ENCODE data around the gene ABCF2. TPM values are rescaled to one million over a fixed set of nuclear protein-coding genes. Genes with fewer than 3 reads are reported as not detected.

ABCF2 gene
- polyA plus RNA-seq, 4 donors, result 21.5 to 28.2 (median 25.5) TPM

DNA sequence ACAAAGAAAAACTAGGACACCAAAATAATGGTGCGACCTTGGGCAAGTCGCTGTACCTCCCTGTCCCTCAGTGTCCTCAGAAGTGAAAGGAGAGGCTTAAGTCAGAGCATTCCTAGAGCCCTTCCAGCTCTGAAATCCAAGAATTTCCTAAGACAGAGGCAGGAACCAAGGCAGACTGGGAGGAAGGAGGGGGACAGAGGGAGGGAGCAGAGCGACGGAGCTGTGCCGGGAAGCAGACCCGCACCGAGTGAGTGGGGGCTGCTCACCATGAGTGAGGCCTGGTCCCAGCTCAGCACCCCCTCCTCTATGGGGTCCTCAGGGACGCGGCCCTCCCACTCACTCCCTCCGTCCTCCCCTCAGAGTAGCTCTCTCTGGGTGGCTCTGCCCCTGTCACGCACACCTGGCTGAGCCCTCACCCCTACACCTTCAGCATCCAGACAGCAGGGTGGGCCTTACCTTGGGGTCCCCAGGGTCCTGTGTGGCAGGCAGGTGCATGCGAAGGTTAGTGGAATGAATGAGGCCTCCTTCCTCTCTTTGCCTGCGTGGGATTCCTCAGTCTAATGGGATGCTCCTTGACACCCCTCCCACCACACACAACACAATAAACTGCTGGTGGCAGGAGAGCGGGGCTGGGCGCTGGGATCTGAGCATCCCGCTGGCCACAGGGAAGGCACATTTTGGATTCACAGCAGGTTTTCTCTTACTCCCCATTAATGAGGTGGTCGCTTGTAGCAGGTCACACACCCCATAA, 26.1 kb upstream of the ABCF2 start:
- DNase-seq (ENCODE audit: low read depth in 4 of 4, low spot score in 3 of 4), result no peak

GRCh38 chr7:151252561-151252835, 25.5 kb upstream of the ABCF2 start:
- no peak for DNase-seq (ENCODE audit: low read depth in 4 of 4, low spot score in 3 of 4)

DNA sequence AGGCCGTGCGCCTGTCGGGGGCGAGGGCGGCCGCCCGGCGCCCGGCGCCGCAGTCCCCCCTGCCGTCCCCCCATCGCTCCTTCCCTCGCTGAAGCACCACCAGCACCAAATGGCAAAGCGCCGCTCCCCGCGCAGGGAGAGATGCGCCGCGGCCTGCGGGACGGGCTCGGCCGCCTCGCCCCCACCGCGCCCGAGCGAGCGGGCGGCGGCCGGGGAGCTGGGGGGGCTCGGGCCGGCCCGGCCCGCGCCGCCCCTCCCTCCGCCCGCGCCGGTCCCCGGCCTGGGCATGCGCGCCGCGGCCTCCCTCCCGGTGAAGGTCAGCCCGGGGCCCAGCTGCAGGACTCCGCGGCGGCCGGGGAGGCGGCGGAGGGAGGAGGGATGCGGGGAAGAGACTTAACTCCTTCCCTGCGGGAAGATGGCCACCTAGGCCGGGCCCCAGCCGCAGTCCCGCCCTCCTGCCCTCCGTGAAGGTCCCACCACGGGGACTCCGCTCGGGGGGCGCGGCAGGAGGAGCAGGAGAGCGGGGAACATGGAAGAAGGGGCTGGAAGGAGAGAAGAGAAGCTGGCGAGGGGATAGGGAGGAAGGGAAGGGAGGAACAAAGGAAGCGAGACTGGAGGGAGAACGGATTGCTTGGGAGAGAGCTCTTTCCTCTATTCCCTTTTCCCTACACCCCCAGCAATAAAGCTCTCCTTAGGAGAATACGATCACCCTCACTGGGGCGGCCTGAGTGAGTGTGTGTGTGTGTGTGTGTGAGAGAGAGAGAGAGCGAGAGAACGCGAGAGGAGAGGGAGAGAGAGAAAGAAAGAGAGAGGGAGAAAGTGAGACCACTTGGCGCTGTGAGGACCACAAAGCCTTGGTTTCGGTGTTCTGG, 24.9 kb upstream of the ABCF2 start:
- DNase-seq (ENCODE audit: low read depth in 4 of 4, low spot score in 3 of 4), result no peak

DNA sequence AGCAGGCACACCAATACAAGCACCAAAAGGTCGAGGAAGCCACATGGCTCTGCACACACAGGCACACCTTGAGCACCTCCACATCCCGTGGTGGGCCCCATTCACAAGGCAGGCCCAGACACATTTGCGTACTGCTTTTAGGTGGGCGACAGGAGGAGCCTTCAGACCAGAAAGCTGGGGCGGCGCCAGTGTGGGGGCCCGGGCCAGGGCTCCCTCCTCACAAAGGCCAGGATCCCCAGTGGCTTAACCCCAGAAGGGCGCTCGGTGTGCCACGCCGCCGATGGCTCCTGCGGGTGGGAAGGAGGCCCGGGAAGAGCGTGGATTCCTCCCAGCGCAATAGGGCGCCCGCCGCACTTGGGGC, 24.3 kb upstream of the ABCF2 start:
- DNase-seq (ENCODE audit: low read depth in 4 of 4, low spot score in 3 of 4), result no peak

DNA sequence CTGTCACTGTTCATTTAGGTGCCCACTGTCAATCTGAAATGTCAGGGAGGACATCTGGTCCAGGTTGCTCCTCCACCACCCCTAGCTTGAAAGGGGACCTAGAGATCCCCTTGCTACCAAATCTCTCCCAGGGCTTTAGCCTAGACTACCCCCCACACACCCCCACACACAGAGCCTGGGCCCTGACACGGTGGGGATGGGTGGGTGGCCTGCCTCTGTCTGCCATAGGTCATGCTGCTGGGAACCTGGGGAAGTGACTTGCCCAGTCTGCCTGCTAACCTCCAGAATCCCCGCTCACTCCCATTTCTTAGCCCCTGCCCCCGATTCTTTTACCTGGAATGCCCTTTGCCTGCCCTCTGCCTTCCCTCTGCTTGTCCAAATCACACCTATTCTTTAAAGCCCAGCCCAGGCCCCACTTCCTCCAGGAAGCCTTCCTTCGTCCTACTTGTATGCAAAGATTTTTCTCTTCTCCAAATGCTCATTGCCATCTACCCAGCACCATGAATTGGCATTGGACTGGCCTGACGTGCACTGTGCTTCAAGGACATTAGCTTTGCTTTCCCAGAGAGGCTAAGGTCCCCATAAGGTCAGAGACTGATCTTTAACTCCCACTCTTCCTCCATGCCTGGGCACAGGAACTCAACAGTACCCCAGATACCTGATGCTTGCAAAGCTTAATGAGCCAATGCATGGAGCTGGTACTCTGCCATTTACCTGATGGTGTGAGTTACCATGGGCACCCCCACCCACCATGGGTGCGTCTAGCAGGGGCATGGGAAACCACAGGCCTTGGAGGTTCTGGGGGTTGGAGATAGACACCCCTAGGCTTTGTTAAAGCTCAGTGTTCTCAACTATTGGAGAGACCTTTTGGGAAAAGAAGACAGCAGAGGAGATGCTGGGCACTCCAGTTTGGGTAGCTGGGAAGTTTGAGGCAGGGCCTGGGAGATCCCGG, 23.5 kb upstream of the ABCF2 start:
- DNase-seq (ENCODE audit: low read depth in 4 of 4, low spot score in 3 of 4), result no peak

- no peak for DNase-seq (ENCODE audit: low read depth in 4 of 4, low spot score in 3 of 4)
Measured at GRCh38 chr7:151249732-151250072, 22.7 kb upstream of the ABCF2 start.

GRCh38 chr7:151249034-151249731, 22.2 kb upstream of the ABCF2 start:
- no peak for DNase-seq (ENCODE audit: low read depth in 4 of 4, low spot score in 3 of 4)

GRCh38 chr7:151248346-151249033, 21.5 kb upstream of the ABCF2 start, which contains the start of gene SMARCD3:
Gene SMARCD3, minus strand, starts transcription at chr7:151248694. Its CDS starts 132 bp downstream, at chr7:151248562.
- DNase-seq (ENCODE audit: low read depth in 4 of 4, low spot score in 3 of 4), result no peak

- DNase-seq (ENCODE audit: low read depth in 4 of 4, low spot score in 3 of 4), result no peak
Measured at GRCh38 chr7:151247611-151248345, 20.8 kb upstream of the ABCF2 start.

GRCh38 chr7:151246851-151247580, 20.0 kb upstream of the ABCF2 start:
- DNase-seq (ENCODE audit: low read depth in 4 of 4, low spot score in 3 of 4), result no peak

- DNase-seq (ENCODE audit: low read depth in 4 of 4, low spot score in 3 of 4), result no peak
Measured at GRCh38 chr7:151246102-151246850, 19.3 kb upstream of the ABCF2 start.

DNA sequence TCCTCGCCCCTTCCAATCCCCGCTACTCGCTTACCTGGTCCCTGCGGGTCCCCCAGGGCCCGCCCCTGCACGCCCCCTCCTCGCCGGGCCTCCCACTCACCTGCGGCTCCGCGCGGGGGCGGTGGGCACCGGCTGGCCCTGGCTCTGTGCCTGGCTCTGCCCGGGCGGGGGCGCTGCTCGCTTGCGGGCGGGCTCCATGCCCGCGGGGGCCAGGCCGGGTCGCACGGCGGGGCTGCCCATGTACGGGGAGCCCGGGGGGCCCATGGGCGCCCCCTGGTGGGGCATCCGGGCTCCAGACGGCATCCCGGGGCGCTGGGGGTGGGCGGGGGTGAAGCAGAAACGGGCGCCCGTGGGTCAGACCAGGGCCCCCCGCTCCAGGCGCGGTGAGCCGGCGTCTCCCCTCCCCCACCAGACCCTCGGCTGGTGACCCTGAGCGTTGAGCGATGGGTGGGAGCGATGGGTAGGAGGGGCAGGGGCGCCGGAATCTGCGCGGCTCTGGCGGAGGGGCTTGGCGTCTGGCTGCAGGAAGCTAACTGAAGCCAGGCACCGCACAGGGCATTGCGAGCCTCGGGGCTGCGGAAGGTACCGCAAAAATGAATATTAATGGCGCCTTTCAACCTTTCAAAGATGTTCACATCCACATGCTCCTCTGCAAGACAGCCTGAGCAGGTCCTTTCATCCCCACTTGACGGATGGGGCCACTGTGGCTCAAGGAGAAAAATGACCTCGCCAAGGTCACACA, 18.5 kb upstream of the ABCF2 start:
- no peak for DNase-seq (ENCODE audit: low read depth in 4 of 4, low spot score in 3 of 4)

GRCh38 chr7:151244841-151245346, 17.9 kb upstream of the ABCF2 start:
- DNase-seq (ENCODE audit: low read depth in 4 of 4, low spot score in 3 of 4), result no peak

DNA sequence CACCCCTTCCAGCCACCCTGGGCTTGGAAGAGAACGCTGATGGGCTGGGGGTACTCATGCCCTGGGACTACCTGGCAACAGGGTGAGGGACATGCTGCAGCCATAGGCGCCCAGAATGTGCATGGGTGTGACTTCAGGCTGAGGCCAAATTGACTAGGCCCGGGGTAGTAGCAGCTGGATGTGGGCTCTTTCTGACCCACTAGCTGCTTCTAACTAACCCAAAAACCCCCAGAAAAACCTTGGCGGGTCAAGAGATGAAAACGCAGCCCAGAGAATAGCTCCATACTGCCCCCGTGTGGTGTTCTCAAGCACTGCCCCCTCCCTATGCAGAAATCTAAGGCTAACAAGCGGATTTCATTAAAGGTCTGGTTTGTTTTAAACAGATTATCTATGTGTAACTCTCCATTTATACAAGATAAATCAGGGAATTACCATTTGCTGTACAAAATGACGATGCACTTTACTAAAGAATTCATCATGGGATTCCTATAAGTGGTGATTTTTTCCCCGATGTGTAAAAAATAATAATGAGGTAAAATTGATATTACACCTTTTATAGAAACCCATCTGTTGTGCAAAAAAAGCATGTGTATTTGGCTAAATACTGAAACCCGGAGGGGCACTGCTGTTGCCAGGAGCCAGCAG, 17.3 kb upstream of the ABCF2 start:
- no peak for DNase-seq (ENCODE audit: low read depth in 4 of 4, low spot score in 3 of 4)

DNA sequence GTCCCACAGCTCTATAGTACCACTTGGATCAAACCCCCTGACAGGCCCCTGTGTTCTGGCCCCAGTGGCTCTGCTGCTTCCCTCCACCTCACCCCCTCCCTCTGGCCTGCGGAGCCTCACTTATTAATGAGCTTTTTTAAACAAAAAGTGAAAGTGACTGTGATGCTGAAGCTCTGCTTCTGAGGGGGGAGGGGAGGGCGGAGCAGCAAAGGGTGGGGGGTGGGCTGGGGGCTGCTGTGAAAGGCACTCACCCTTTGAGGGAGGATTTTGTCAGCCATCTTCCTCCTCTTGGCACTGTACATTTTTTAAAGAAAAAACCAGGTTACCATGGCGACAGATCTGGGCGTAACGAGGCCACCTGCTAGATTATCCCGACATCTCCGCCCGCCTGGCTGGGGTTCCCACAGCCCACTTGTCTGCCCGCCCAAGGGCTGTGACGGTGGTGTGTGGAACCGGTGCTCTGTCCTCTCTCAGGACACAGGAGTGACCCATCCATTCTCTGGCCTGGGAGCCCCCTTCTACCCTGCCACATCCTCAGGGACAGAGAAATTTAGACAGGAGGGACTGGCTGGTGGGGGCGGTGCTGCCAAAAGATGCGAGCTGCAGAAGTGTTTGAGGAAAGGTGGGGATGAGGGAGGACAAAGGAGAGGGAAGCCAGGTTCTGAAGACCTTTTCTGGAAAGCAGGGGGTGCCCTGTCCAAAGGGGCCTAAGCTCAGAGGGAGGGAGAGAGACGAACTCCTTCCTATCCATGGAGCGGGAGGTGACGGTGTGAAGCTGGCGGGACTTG, 16.6 kb upstream of the ABCF2 start:
- no peak for DNase-seq (ENCODE audit: low read depth in 4 of 4, low spot score in 3 of 4)

DNA sequence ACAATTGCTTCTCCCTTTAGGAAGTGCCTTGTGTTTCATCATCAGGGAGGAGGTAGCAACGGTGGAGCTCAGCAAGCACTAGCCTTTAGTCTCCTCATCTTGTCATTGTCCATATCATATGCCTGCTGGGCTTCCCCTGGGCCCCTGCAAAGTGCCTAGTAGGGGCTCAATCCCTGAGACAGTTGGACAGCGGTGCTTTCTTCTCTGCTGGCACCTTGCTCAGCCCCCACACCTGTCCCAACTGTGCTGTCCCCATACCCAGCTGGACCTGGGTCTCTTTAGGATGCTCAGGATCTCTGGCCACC, 16.0 kb upstream of the ABCF2 start:
- DNase-seq (ENCODE audit: low read depth in 4 of 4, low spot score in 3 of 4), result no peak
